Kidney (tissue), 14 donors: Measurements from ENCODE around the gene RAB2B. TPM values are rescaled to one million over a fixed set of nuclear protein-coding genes. Genes with fewer than 3 reads are reported as not detected.

Experiments used
- DNase-seq, 5 donors: peaks; one replicate each; pipeline ENCODE4 v3.0.0-alpha.2; 2013 to 2020
- FAIRE-seq: peaks from 2 replicates; lab custom pipeline; 2012; peaks lifted over from hg19 to GRCh38; lab: Jason Lieb, UNC
- H3K27ac ChIP-seq, 2 donors: one replicate each; pipeline ENCODE4 v1.7.0; 2013; ENCODE audit warnings: low read depth in 2 of 2, low read length in 2 of 2, inconsistent platforms in 1 of 2
- H3K27me3 ChIP-seq: one replicate; pipeline ENCODE4 v1.7.1; 2013; ENCODE audit warnings: low read length, inconsistent platforms; ENCODE audit not compliant: control insufficient read depth, insufficient read depth
- H3K36me3 ChIP-seq, 3 donors: one replicate each; pipeline versions ENCODE4 v1.7.0 to v1.7.1; 2013; ENCODE audit warnings: low read length in 3 of 3, control low read depth in 1 of 3, inconsistent platforms in 1 of 3; ENCODE audit not compliant: insufficient read depth in 3 of 3, control insufficient read depth in 2 of 3
- H3K4me1 ChIP-seq, 3 donors: one replicate each; pipeline versions ENCODE4 v1.7.0 to v1.7.1; 2013; ENCODE audit warnings: low read length in 3 of 3, inconsistent platforms in 1 of 3, low read depth in 1 of 3; ENCODE audit not compliant: control insufficient read depth in 2 of 3, insufficient read depth in 2 of 3
- H3K4me3 ChIP-seq, 3 donors: one replicate each; pipeline versions ENCODE4 v1.7.0 to v1.8.1; 2013; ENCODE audit warnings: low read length in 3 of 3, control low read depth in 1 of 3, inconsistent platforms in 1 of 3
- H3K9ac ChIP-seq, 3 donors: one replicate each; pipeline versions ENCODE4 v1.7.0 to v1.7.1; 2013; ENCODE audit warnings: low read length in 3 of 3, control low read depth in 1 of 3, inconsistent platforms in 1 of 3
- H3K9me3 ChIP-seq, 3 donors: one replicate each; pipeline versions ENCODE4 v1.7.0 to v1.7.1; 2013; ENCODE audit warnings: low read length in 3 of 3, control low read depth in 1 of 3, inconsistent platforms in 1 of 3; ENCODE audit not compliant: control insufficient read depth in 2 of 3, insufficient read depth in 1 of 3
- intact Hi-C: fragments of 100-400 bp; cut with DNase I; formaldehyde crosslinking; loops from one replicate; pipeline ENCODE4 v1.11.1; 2022
- polyA plus RNA-seq: library from polyadenylated mRNA; stranded (reverse); fragments of 350-450 nt; fragmentation: Illumina TruSeq; extraction: RNeasy Lipid Tissue Mini Kit (QIAGEN cat#74804); gene quantifications from one replicate; pipeline ENCODE4 v1.2.3, GENCODE V29; 2014; ENCODE audit warnings: low read depth, low replicate concordance; ENCODE audit not compliant: insufficient read depth
- total RNA-seq: library from RNA; stranded (reverse); fragmentation: NEBNext Ultra II Directional; extraction: Animal tissue kit (Norgen Biotek cat#: 25700); gene quantifications from one replicate; pipeline ENCODE4 v1.2.1, GENCODE V29; 2021
- TF ChIP-seq, protein P1 (sequence below): IDR thresholded peaks from 3 replicates; pipeline ENCODE4 v1.5.1; 2012; ENCODE audit warnings: mild to moderate bottlenecking, moderate library complexity, borderline replicate concordance; ENCODE audit not compliant: insufficient read depth; ENCODE audit errors: extremely low read depth
- donor health status: control.
- donor health status: control.
- donor health status: control.
- donor health status: control.
- donor health status: control.
- donor health status: DM: yes; HTN: yes; CAD: no.
- donor health status: Normal renal cell carcinoma (clear cell type).

The RAB2B gene
- total and polyA plus RNA-seq, 2 donors from 2014 or later: 12.2 to 22.7 TPM

DNA sequence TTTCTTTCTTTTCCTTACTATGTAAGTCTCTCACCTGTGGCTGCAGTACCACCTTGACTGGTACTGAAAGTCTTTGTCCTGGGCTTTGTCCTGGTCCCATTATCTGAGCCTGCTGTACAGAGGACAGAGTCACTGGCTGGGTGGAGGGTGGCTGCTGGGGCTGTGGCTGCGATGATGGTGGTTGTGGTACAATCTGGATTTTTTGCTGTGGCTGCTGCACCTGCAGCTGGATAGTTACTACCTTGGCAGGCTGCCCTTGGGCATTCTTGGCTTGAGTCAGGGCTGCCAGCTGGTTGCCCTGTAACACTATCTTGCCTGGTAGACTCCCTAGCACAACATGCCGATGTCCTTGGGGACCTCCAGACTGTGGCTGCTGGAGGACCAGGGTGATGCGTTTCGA lies 47.8 kb downstream of the RAB2B start:
- H3K4me3 ChIP-seq: no peak overlapping the region
- H3K4me1 ChIP-seq: no peaks in the 10 kb centered on the region
- no peaks in the 10 kb centered on the region for H3K27me3 ChIP-seq
- H3K27ac ChIP-seq: no peak overlapping the region
- TF ChIP-seq, protein P1, sequence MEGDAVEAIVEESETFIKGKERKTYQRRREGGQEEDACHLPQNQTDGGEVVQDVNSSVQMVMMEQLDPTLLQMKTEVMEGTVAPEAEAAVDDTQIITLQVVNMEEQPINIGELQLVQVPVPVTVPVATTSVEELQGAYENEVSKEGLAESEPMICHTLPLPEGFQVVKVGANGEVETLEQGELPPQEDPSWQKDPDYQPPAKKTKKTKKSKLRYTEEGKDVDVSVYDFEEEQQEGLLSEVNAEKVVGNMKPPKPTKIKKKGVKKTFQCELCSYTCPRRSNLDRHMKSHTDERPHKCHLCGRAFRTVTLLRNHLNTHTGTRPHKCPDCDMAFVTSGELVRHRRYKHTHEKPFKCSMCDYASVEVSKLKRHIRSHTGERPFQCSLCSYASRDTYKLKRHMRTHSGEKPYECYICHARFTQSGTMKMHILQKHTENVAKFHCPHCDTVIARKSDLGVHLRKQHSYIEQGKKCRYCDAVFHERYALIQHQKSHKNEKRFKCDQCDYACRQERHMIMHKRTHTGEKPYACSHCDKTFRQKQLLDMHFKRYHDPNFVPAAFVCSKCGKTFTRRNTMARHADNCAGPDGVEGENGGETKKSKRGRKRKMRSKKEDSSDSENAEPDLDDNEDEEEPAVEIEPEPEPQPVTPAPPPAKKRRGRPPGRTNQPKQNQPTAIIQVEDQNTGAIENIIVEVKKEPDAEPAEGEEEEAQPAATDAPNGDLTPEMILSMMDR: no peak
- intact Hi-C loops: no loop called here
- no peak for DNase-seq
- peaks cover 22 to 65% (median 36%) of the 10 kb centered on the region in 3 donors for H3K36me3 ChIP-seq
- no peak for FAIRE-seq
- H3K9ac ChIP-seq: no peak overlapping the region
- no peaks in the 10 kb centered on the region for H3K9me3 ChIP-seq

- intact Hi-C loops: no loop called here
- FAIRE-seq: no peak
- DNase-seq: no peak
- TF ChIP-seq, protein P1: no peak
- H3K9me3 ChIP-seq: no peaks in the 10 kb centered on the region
- peaks cover 29 to 72% (median 43%) of the 10 kb centered on the region in 3 donors for H3K36me3 ChIP-seq
- H3K9ac ChIP-seq: no peak overlapping the region
- no peak overlapping the region for H3K27ac ChIP-seq
- H3K27me3 ChIP-seq: no peaks in the 10 kb centered on the region
- H3K4me3 ChIP-seq: no peak overlapping the region
- no peaks in the 10 kb centered on the region for H3K4me1 ChIP-seq
Measured at GRCh38 chr14:21426692-21427091, 50.1 kb downstream of the RAB2B start.

DNA sequence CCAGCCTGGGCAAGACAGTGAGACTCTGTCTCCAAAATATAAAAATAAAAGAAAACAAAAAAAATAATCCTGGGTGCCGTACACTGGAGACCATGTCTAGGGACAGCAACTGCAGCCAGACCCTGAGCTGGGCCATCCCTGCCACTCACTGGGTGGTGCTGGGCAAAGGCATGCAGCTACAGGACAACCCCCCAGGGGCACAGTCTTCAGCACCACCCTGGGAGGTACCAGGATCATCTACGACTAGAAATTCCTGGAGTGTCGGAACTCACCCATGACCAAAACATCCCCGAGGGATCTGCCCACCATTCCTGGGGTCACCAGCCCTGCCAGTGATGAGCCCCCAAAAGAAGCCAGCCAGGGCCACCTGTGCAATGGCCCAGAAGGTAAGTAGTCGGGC lies 57.2 kb downstream of the RAB2B start:
- intact Hi-C loops: no loop called here
- H3K4me1 ChIP-seq: no peaks in the 10 kb centered on the region
- no peaks in the 10 kb centered on the region for H3K9me3 ChIP-seq
- peaks cover 8 to 25% (median 24%) of the 10 kb centered on the region in 3 donors for H3K36me3 ChIP-seq
- H3K27ac ChIP-seq: no peak overlapping the region
- FAIRE-seq (no peak), DNase-seq (no peak)
- no peaks in the 10 kb centered on the region for H3K27me3 ChIP-seq
- TF ChIP-seq, protein P1: no peak
- no peak overlapping the region for H3K9ac ChIP-seq
- H3K4me3 ChIP-seq: no peak overlapping the region

DNA sequence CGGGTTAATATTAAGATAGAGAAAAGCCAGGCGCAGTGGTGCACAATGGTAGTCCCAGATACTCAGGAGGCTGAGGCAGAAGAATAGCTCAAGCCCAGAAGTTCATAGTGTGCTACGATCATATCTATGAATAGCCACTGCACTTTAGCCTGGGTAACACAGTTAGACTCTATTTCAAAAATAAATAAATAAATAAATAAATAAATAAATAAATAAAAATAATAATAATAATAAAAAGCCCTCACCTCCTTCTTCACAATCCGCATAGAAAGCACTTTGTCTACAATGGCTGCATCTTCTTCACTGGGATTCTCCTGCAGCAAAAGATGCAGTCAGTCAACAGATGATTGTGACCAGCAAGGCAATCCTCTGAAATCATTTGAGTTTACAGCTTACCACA lies 61.4 kb downstream of the RAB2B start:
- FAIRE-seq: no peak
- TF ChIP-seq, protein P1: no peak
- intact Hi-C loops: no loop called here

More for the DNA sequence above, 61.4 kb downstream of the RAB2B start:
- H3K9me3 ChIP-seq: no peaks in the 10 kb centered on the region
- peaks cover 14 to 40% (median 31%) of the 10 kb centered on the region in 3 donors for H3K36me3 ChIP-seq
- no peaks in the 10 kb centered on the region for H3K4me1 ChIP-seq
- no peaks in the 10 kb centered on the region for H3K27me3 ChIP-seq
- no peak for DNase-seq
- no peak overlapping the region for H3K4me3 ChIP-seq
- H3K27ac ChIP-seq: no peak overlapping the region
- no peak overlapping the region for H3K9ac ChIP-seq
